Heart right ventricle (tissue), 16 donors: Measurements from ENCODE around the gene PPP1R8. TPM values are rescaled to one million over a fixed set of nuclear protein-coding genes. Genes with fewer than 3 reads are reported as not detected.

Experiments used
- ATAC-seq, 8 donors: fragments of 200-7000 bp; cut with Tn5 transposase; one replicate each; pipeline ENCODE4 v1.9.1; 2020; ENCODE audit warnings: mild to moderate bottlenecking in 8 of 8, moderate library complexity in 8 of 8, moderate number of reproducible peaks in 1 of 8
- DNase-seq, 2 donors: peaks; one replicate each; pipeline ENCODE4 v3.0.0-alpha.2; 2020
- H3K27ac ChIP-seq, 10 donors: fragments of 200-600 bp; sonication (generic) in 2 of 10; one replicate each; pipeline versions ENCODE4 v1.5.0 to v1.8.0; 2020 to 2022; ENCODE audit warnings: mild to moderate bottlenecking in 3 of 10
- H3K27me3 ChIP-seq, 7 donors: fragments of 200-600 bp; one replicate each; pipeline ENCODE4 v1.8.0; 2021 to 2022; ENCODE audit warnings: mild to moderate bottlenecking in 2 of 7
- H3K36me3 ChIP-seq, 9 donors: fragments of 200-600 bp; sonication (generic) in 1 of 9; one replicate each; pipeline versions ENCODE4 v1.5.0 to v1.8.0; 2020 to 2022; ENCODE audit warnings: mild to moderate bottlenecking in 2 of 9
- H3K4me1 ChIP-seq, 9 donors: fragments of 200-600 bp; sonication (generic) in 1 of 9; one replicate each; pipeline versions ENCODE4 v1.5.0 to v1.8.0; 2020 to 2022; ENCODE audit warnings: mild to moderate bottlenecking in 4 of 9
- H3K4me3 ChIP-seq, 10 donors: fragments of 200-600 bp; sonication (generic) in 2 of 10; one replicate each; pipeline versions ENCODE4 v1.5.0 to v1.8.0; 2020 to 2022; ENCODE audit warnings: mild to moderate bottlenecking in 7 of 10, moderate library complexity in 2 of 10
- H3K9me3 ChIP-seq, 11 donors: fragments of 200-600 bp in 10 of 11; sonication (generic) in 2 of 11; one replicate each; pipeline versions ENCODE4 v1.5.0 to v1.8.0; 2013 to 2022; ENCODE audit warnings: mild to moderate bottlenecking in 2 of 11, control low read depth in 1 of 11, moderate library complexity in 1 of 11
- CTCF ChIP-seq, 9 donors: fragments of 200-600 bp; sonication (generic) in 2 of 9; IDR thresholded peaks; one replicate each; pipeline versions ENCODE4 v1.5.0 to v1.8.0; 2021 to 2022; ENCODE audit warnings: antibody characterized with exemption in 9 of 9, mild to moderate bottlenecking in 5 of 9, moderate library complexity in 1 of 9
- WGBS, 2 donors: extraction: QIAGEN DNeasy Blood & Tissue Kit; methylation state at CpG; one replicate each; pipeline ENCODE4 v1.1.7; 2013; ENCODE audit warnings: inconsistent platforms in 1 of 2; 5-methylcytosine and 5-hydroxymethylcytosine counted together
- intact Hi-C, 10 donors: fragments of 100-400 bp; cut with DNase I; formaldehyde crosslinking; loops; one replicate each; pipeline versions ENCODE4 v1.11.1 to v1.14.2; 2022
- polyA plus RNA-seq, 2 donors: library from polyadenylated mRNA; stranded (reverse); fragments of 200-250 nt; gene quantifications; one replicate each; pipeline ENCODE4 v1.2.3, GENCODE V29; 2013
- total RNA-seq, 10 donors: library from RNA; stranded (reverse); fragmentation: NEBNext Ultra II Directional in 3 of 10; extraction: Animal tissue kit (Norgen Biotek cat#: 25700) in 3 of 10; gene quantifications; one replicate each; pipeline versions ENCODE4 v1.2.1 to v1.2.4, GENCODE V29; 2021 to 2023
- donor health status: Arrhythmogenic right ventricular cardiomyopathy.
- donor health status: ischemic (EF 13 %, LVEDD 7.1; RV severe dilation, severe dysfunction).
- donor health status: healthy with polysubstance abuse.
- donor health status: DM: no; HTN: yes; CAD: no.
- donor health status: DM: no; HTN: no; CAD: no.
- donor health status: ischemic (EF 25% LVEDD 6.9; RV normal size, moderate dysfunction).
- donor health status: ischemic (EF 25% LVEDD 5.7; RV mildly dilated, moderate dysfunction).
- donor health status: healthy.
- donor health status: DM: yes; HTN: yes; CAD: no.
- donor health status: Ischemic cardiomyopathy.
- donor health status: ischemic (EF 35%, LVEDD 5.7; RV mildly dilated, moderate dysfunction).
- donor health status: nonischemic (EF 11% LVEDD 7.7; RV severe dilation, severe dysfunction).
- donor health status: DM: yes; HTN: yes; CAD: no.
- donor health status: PGD.
- donor health status: ischemic (EF 29% LVEDD 5.4; RV normal size, mild dysfunction).
- donor health status: nonischemic (EF 23%, LVEDD 6.1; RV moderate dilation, normal function).

The PPP1R8 gene
- total and polyA plus RNA-seq, 12 donors = 13.9 to 33.4 (median 25.6) TPM

DNA sequence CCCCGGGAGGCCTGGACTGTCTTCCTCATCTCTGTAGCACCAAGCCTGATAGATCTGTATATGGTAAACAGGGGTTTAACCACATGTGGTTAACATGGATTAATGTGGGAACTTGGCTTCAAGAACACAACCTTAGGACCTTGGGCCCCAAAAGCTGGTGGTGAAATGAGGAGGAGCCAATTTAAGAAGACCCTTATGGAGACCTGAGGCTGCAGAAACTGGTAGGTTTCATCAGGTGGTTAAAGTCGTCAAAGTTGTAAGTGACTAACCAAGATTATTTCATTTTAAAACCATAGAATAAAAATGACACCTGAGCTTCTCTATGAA is 55.7 kb downstream of the PPP1R8 start:
- H3K9me3 ChIP-seq = no peaks in the 10 kb centered on the region
- H3K27me3 ChIP-seq = no peaks in the 10 kb centered on the region
- TF ChIP-seq CTCF (IDR thresholded peaks at IDR 0.05) = no peak
- peaks cover 0 to 97% (median 4%) of the 10 kb centered on the region in 9 donors for H3K36me3 ChIP-seq
- DNase-seq (no peak), ATAC-seq (no peak)
- peak overlapping the region in 1 of 10 donors; percentile 41 for H3K4me3 ChIP-seq
- H3K4me1 ChIP-seq = peaks cover 0 to 96% (median 0%) of the 10 kb centered on the region in 9 donors
- peak overlapping the region in 5 of 10 donors; percentile 20 to 96 (median 62) for H3K27ac ChIP-seq
- intact Hi-C loops = no loop called here
- 84 to 86% methylated on average over 2 of the region's 2 CpGs for WGBS, 2 donors

- TF ChIP-seq CTCF (IDR thresholded peaks at IDR 0.05) = no peak
- peaks cover 0 to 97% (median 4%) of the 10 kb centered on the region in 9 donors for H3K36me3 ChIP-seq
- intact Hi-C loops = no loop called here
- H3K4me1 ChIP-seq = peaks cover 0 to 99% (median 0%) of the 10 kb centered on the region in 9 donors
- WGBS, 2 donors = 86 to 89% methylated on average over 3 of the region's 3 CpGs
- no peaks in the 10 kb centered on the region for H3K27me3 ChIP-seq
- H3K4me3 ChIP-seq = peak overlapping the region in 1 of 10 donors; percentile 41
- H3K9me3 ChIP-seq = no peaks in the 10 kb centered on the region
- H3K27ac ChIP-seq = peak overlapping the region in 4 of 10 donors; percentile 20 to 96 (median 56)
- no peak for DNase-seq
- ATAC-seq = no peak
Measured at GRCh38 chr1:27886744-27887143, 56.2 kb downstream of the PPP1R8 start.

DNA sequence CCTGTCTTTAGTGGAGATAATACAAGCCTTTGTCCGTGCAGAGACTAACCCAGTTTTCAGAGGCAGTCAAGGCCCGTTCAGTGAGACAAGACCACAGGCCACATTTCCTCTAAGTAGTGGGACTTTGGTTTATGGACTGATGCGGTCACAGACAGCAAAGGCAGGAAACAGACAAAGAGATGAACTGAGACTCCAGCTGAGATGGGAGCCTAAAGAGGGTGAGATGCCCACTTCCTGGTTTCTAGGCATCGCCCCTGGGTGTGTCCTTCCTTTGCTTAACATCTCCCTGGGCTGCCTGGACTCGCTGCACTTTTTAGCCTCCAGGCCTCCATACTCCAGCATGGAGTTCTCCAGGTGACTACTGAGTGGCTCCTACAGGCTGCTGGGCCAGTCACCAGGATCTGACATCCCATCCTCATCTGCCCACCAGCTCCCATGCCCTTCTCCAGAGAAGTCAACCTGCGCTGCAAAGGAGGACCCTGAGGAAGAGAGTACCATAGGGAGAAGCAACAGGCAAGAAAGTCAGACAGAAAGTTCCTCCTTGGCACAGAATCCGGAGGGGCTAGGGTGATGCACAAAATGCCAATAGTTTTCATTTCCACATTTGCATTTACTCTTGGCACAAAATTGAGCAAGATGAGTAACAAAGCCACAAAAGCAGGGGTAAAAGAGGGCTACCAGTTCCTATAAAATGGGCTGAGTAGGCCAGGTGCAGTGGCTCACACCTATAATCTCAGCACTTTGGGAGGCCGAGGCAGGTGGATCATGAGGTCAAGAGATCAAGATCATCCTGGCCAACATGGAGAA is 56.8 kb downstream of the PPP1R8 start:
- Histone ChIP-seq H3K4me3 (peak overlapping the region in 1 of 10 donors; percentile 41), H3K9me3 (no peaks in the 10 kb centered on the region), H3K27me3 (no peaks in the 10 kb centered on the region), H3K36me3 (peaks cover 0 to 97% (median 8%) of the 10 kb centered on the region in 9 donors), H3K4me1 (peaks cover 0 to 99% (median 0%) of the 10 kb centered on the region in 9 donors), H3K27ac (peak overlapping the region in 4 of 10 donors; percentile 20 to 96 (median 54))
- ATAC-seq (peak in 2 of 8 donors; percentile 9 to 25), DNase-seq (no peak)
- WGBS, 2 donors = 77 to 82% methylated on average over 8 of the region's 8 CpGs
- intact Hi-C loops = no loop called here
- TF ChIP-seq CTCF (IDR thresholded peaks at IDR 0.05) = no peak

DNA sequence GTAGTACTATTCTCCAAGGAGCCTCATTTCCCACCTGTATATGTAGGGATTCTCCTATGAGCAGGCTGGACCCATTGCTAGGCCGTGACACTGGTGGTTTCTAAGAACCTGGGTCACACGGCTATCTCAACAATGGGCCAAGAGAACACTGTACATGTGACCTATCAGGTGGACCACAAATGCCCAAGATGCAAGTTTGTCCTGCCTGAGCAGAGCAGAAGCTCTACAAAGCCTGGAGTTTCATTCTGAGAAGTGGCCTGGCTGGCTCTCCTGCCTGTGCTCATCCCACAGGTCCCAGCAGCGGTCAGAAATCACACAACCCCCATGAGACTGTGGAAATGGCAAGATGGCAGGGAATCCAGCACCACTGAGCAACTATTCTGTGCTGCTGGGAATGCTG is 58.9 kb downstream of the PPP1R8 start:
- TF ChIP-seq CTCF (IDR thresholded peaks at IDR 0.05) = no peak
- Histone ChIP-seq H3K36me3 (peaks cover 0 to 97% (median 26%) of the 10 kb centered on the region in 9 donors), H3K27me3 (no peaks in the 10 kb centered on the region), H3K4me3 (no peak overlapping the region), H3K9me3 (no peaks in the 10 kb centered on the region), H3K27ac (peak overlapping the region in 1 of 10 donors; percentile 96), H3K4me1 (peaks cover 0 to 84% (median 0%) of the 10 kb centered on the region in 9 donors)
- no peak for DNase-seq
- WGBS, 2 donors = 83 to 86% methylated on average over 3 of the region's 3 CpGs
- intact Hi-C loops = no loop called here
- ATAC-seq = no peak
